HG03066 (cell line): ENCODE measurements around the gene GRK5.

ENCODE experiments used
- ATAC-seq: cut with Tn5 transposase; IDR thresholded peaks from one replicate; pipeline ENCODE4 v1.9.1; 2021; ENCODE audit warnings: low read depth; ENCODE audit not compliant: unreplicated experiment

Gene GRK5

GRCh38 chr10:119447823-119448546 lies 240.6 kb downstream of the GRK5 start:
- no peak for ATAC-seq

- ATAC-seq, result no peak
Observed at GRCh38 chr10:119448628-119449584, 241.5 kb downstream of the GRK5 start.

GRCh38 chr10:119449760-119450461 lies 242.5 kb downstream of the GRK5 start:
- no peak for ATAC-seq

GRCh38 chr10:119450606-119451299 lies 243.4 kb downstream of the GRK5 start:
- ATAC-seq, result no peak

GRCh38 chr10:119451300-119451896 lies 244.0 kb downstream of the GRK5 start:
- no peak for ATAC-seq

GRCh38 chr10:119452396-119452795 lies 245.0 kb downstream of the GRK5 start:
- no peak for ATAC-seq

- ATAC-seq, result no peak
Observed at GRCh38 chr10:119453313-119453712, 245.9 kb downstream of the GRK5 start.

GRCh38 chr10:119454316-119454715 lies 246.9 kb downstream of the GRK5 start:
- ATAC-seq, result no peak

- ATAC-seq, result no peak
Observed at GRCh38 chr10:119454990-119455389, 247.6 kb downstream of the GRK5 start.

GRCh38 chr10:119455609-119456434 lies 248.5 kb downstream of the GRK5 start:
- ATAC-seq, result no peak

GRCh38 chr10:119456435-119456810 lies 249.1 kb downstream of the GRK5 start:
- no peak for ATAC-seq

GRCh38 chr10:119457966-119458766 lies 250.8 kb downstream of the GRK5 start:
- no peak for ATAC-seq

GRCh38 chr10:119459681-119460340 lies 252.4 kb downstream of the GRK5 start:
- no peak for ATAC-seq

GRCh38 chr10:119460369-119461195 lies 253.2 kb downstream of the GRK5 start:
- ATAC-seq, result no peak

GRCh38 chr10:119461380-119461779 lies 254.0 kb downstream of the GRK5 start:
- no peak for ATAC-seq

- ATAC-seq, result no peak
Observed at GRCh38 chr10:119461923-119462322, 254.6 kb downstream of the GRK5 start.

- ATAC-seq, result no peak
Observed at GRCh38 chr10:119462773-119463172, 255.4 kb downstream of the GRK5 start.
